Ovary (tissue), 9 donors: ENCODE results near the gene DDX3X. TPM values are rescaled to one million over a fixed set of nuclear protein-coding genes. Genes with fewer than 3 reads are reported as not detected.

ENCODE experiments used
- DNase-seq, 5 donors: peaks; one replicate each; pipeline ENCODE4 v3.0.0-alpha.2; 2019 to 2020
- H3K27ac ChIP-seq, 2 donors: fragments of 200-600 bp; one replicate each; pipeline versions ENCODE4 v1.5.1 to v1.8.0; 2019 to 2022
- H3K27me3 ChIP-seq: fragments of 200-600 bp; one replicate; pipeline ENCODE4 v1.8.0; 2022
- H3K36me3 ChIP-seq: fragments of 200-600 bp; sonication (generic); one replicate; pipeline ENCODE4 v1.5.1; 2019
- H3K4me1 ChIP-seq: one replicate; pipeline ENCODE4 v1.8.1; 2013; ENCODE audit warnings: mild to moderate bottlenecking, moderate library complexity; ENCODE audit not compliant: insufficient read depth
- H3K4me3 ChIP-seq: fragments of 200-600 bp; sonication (generic); one replicate; pipeline ENCODE4 v1.5.1; 2017
- H3K9me3 ChIP-seq, 2 donors: fragments of 200-600 bp in 1 of 2; sonication (generic) in 1 of 2; one replicate each; pipeline versions ENCODE4 v1.5.1 to v1.8.1; 2013 to 2019; ENCODE audit warnings: mild to moderate bottlenecking in 1 of 2, moderate library complexity in 1 of 2
- EP300 ChIP-seq: sonication (generic); formaldehyde crosslinking; IDR thresholded peaks from one replicate; pipeline ENCODE4 v1.6.1; 2017; ENCODE audit warnings: antibody characterized with exemption
- POLR2A ChIP-seq: fragments of 450-650 bp; IDR thresholded peaks from one replicate; pipeline ENCODE4 v1.6.1; 2017; ENCODE audit warnings: antibody characterized with exemption, mild to moderate bottlenecking, moderate library complexity
- WGBS, 3 donors: extraction: QIAGEN DNeasy Blood & Tissue Kit in 1 of 3; methylation state at CpG; one replicate each; pipeline versions ENCODE4 v1.1.5 to v1.1.7; 2013 to 2017; 5-methylcytosine and 5-hydroxymethylcytosine counted together
- intact Hi-C, 4 donors: fragments of 100-400 bp; cut with DNase I; formaldehyde crosslinking; loops; one replicate each; pipeline versions ENCODE4 v1.11.0 to v1.15.1; 2022 to 2023
- polyA plus RNA-seq, 2 donors: library from polyadenylated mRNA; stranded (reverse); fragments of 200-250 nt in 1 of 2; fragments of 350-450 nt in 1 of 2; fragmentation: Illumina TruSeq in 1 of 2; extraction: RNeasy Lipid Tissue Mini Kit (QIAGEN cat#74804) in 1 of 2; gene quantifications; one replicate each; pipeline ENCODE4 v1.2.3, GENCODE V29; 2013 to 2014
- total RNA-seq, 7 donors: library from RNA; depleted of rRNA in 2 of 7; stranded (reverse); fragments of >200 nt in 2 of 7; fragmentation: NEBNext Ultra II Directional in 3 of 7; extraction: Animal tissue kit (Norgen Biotek cat#: 25700) in 3 of 7; gene quantifications; one replicate each; pipeline versions ENCODE4 v1.1.0 to v1.2.4, GENCODE V29; 2016 to 2023
- TF ChIP-seq, protein P1 (sequence below), 3 donors: fragments of 450-650 bp in 2 of 3; fragments of 200-600 bp in 1 of 3; IDR thresholded peaks; one replicate each; pipeline versions ENCODE4 v1.5.1 to v1.8.0; 2016 to 2022; ENCODE audit warnings: antibody characterized with exemption in 3 of 3, mild to moderate bottlenecking in 1 of 3
- donor health status: DM: no; HTN: no; CAD: no; lungs with moderate emphysema.
- donor health status: DM: no; HTN: no; CAD: no.
- donor health status: Bipolar disorder and iron deficiency.
- donor health status: DM: yes; HTN: yes; CAD: no.
- donor health status: DM: no; HTN: no; CAD: no.
- donor health status: DM: yes; HTN: yes; CAD: no.

The DDX3X gene
- total and polyA plus RNA-seq, 9 donors = 106 to 329 (median 248) TPM

DNA sequence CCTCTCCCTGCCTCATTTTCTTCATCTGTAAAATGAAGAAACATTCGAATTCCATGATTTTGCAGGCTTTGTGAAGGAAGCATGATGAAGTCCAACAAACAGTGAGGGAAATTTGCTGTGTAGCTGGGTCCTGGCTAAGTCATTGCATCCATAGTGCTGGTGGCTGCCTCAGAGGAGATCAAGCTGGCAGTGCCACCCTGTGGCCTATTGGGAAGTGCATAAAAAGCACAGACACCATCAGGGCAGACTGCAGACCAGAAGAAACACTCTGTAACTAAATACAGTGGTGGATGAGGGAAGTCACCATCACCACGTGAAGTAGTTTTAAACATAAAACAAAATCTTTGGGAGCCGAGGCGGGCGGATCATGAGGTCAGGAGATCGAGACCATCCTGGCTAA lies 40.7 kb upstream of the DDX3X start:
- intact Hi-C loops = no loop called here
- TF ChIP-seq, protein P1, sequence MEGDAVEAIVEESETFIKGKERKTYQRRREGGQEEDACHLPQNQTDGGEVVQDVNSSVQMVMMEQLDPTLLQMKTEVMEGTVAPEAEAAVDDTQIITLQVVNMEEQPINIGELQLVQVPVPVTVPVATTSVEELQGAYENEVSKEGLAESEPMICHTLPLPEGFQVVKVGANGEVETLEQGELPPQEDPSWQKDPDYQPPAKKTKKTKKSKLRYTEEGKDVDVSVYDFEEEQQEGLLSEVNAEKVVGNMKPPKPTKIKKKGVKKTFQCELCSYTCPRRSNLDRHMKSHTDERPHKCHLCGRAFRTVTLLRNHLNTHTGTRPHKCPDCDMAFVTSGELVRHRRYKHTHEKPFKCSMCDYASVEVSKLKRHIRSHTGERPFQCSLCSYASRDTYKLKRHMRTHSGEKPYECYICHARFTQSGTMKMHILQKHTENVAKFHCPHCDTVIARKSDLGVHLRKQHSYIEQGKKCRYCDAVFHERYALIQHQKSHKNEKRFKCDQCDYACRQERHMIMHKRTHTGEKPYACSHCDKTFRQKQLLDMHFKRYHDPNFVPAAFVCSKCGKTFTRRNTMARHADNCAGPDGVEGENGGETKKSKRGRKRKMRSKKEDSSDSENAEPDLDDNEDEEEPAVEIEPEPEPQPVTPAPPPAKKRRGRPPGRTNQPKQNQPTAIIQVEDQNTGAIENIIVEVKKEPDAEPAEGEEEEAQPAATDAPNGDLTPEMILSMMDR (IDR thresholded peaks at IDR 0.05) = no peak
- TF ChIP-seq POLR2A (no peak), EP300 (no peak)
- no peaks in the 10 kb centered on the region for H3K27me3 ChIP-seq
- no peak for DNase-seq
- no peaks in the 10 kb centered on the region for H3K9me3 ChIP-seq
- H3K36me3 ChIP-seq = no peaks in the 10 kb centered on the region
- 79 to 87% (median 81%) methylated on average over 6 of the region's 6 CpGs for WGBS, 3 donors
- H3K4me1 ChIP-seq = no peaks in the 10 kb centered on the region
- H3K4me3 ChIP-seq = no peak overlapping the region
- H3K27ac ChIP-seq = no peak overlapping the region

DNA sequence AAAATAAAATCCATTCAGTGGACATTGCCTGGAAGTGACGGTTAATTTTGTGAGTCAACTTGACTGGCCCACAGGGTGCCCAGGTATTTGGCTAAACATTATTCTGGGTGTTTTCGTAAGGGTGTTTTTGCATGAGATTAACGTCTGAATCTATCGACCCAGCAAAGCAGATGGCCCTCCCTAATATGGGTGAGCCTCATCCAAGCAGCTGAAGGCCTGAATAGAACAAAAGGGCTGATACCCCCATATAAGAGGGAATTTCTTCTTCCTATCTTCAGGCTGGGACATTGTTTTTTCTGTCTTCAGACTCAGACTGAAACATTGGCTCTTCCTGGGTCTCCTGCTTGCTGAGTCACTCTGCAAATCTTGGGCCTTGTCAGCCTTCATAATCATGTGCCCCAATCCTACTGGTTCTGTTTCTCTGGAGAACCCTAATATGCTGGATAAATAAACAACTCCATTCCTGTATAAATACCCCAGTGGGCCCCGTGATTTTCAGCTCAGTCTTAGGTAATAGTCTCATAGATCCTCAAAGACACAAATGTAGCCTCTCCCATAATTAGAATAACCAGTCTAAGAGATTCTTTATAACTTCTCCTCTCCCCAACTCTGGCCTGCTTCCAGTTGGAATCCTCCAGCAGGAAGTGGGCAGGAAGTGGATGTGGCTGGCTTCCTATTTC lies 33.1 kb upstream of the DDX3X start:
- no peaks in the 10 kb centered on the region for H3K9me3 ChIP-seq
- TF ChIP-seq EP300 (no peak), POLR2A (no peak)
- TF ChIP-seq, protein P1 (IDR thresholded peaks at IDR 0.05) = no peak
- no peaks in the 10 kb centered on the region for H3K4me1 ChIP-seq
- no peaks in the 10 kb centered on the region for H3K27me3 ChIP-seq
- H3K36me3 ChIP-seq = no peaks in the 10 kb centered on the region
- H3K4me3 ChIP-seq = no peak overlapping the region
- intact Hi-C loops = no loop called here
- H3K27ac ChIP-seq = no peak overlapping the region
- DNase-seq = no peak
- 92 to 93% (median 93%) methylated on average over 5 of the region's 5 CpGs for WGBS, 3 donors

DNA sequence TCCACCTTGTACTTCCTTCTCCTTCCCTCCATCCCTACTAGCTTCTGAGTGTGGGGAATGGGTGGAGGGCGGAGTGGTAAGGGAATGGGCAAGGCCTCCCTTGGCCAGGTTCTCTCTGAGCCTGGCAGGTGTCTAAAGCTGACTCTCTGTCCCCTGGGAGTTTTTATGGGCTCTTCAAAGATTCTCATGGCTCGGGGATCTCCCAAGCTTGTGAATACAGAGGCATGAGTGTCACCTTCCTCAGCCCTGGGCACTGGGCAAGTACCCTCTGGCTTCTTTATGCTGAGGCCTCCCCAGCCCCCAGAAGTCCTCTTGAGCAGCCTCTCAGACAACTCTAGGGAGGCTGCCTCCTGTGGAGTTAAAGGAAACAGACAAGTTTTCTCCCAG lies 32.5 kb upstream of the DDX3X start:
- TF ChIP-seq, protein P1 (IDR thresholded peaks at IDR 0.05) = no peak
- no peak for TF ChIP-seq POLR2A
- TF ChIP-seq EP300 = no peak
- no peak for DNase-seq
- no peak overlapping the region for H3K27ac ChIP-seq
- H3K4me1 ChIP-seq = no peaks in the 10 kb centered on the region
- WGBS, 3 donors = 66 to 87% (median 85%) methylated on average over 2 of the region's 2 CpGs
- H3K4me3 ChIP-seq = no peak overlapping the region
- no peaks in the 10 kb centered on the region for H3K27me3 ChIP-seq
- no peaks in the 10 kb centered on the region for H3K9me3 ChIP-seq
- intact Hi-C loops = no loop called here
- no peaks in the 10 kb centered on the region for H3K36me3 ChIP-seq

DNA sequence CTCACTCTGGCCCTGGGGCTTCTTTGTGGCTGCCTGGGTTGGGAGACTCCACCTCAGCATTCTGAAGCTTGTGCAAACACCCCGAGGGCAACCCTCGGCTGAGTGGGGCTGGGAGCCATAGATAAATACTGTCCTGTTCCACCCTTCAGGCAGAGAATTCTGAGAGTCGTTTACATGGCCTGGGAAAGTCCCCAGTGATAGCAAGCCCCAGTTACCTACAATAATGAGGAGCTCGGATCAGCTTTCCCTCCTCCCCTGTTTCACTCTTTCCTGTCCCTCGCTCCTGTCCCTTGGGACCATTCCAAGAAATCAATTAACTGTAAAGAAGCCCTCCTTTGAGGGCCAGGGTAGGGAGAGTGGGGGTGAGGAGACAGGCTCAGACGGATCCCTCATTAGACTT lies 31.6 kb upstream of the DDX3X start:
- no peak overlapping the region for H3K27ac ChIP-seq
- intact Hi-C loops = no loop called here
- no peaks in the 10 kb centered on the region for H3K27me3 ChIP-seq
- TF ChIP-seq EP300 (no peak), POLR2A (no peak)
- TF ChIP-seq, protein P1 (IDR thresholded peaks at IDR 0.05) = no peak
- WGBS, 3 donors = 71 to 77% (median 73%) methylated on average over 6 of the region's 6 CpGs
- no peaks in the 10 kb centered on the region for H3K4me1 ChIP-seq
- no peaks in the 10 kb centered on the region for H3K9me3 ChIP-seq
- no peak for DNase-seq
- H3K36me3 ChIP-seq = no peaks in the 10 kb centered on the region
- no peak overlapping the region for H3K4me3 ChIP-seq
